NB4 (cell line): ENCODE measurements around the gene ZMAT5.

ENCODE experiments used
- DNase-seq: peaks from one replicate; pipeline ENCODE4 v3.0.0; 2010; ENCODE audit warnings: low read depth
- H3K4me3 ChIP-seq: one replicate; pipeline ENCODE4 v1.5.1; 2011; ENCODE audit warnings: mild to moderate bottlenecking, low read depth, low read length, moderate library complexity
- MAX ChIP-seq: IDR thresholded peaks from 2 replicates; pipeline ENCODE4 v1.6.1; 2011; ENCODE audit warnings: low read depth, low read length
- MYC ChIP-seq: IDR thresholded peaks from 2 replicates; pipeline ENCODE4 v1.6.1; 2011; ENCODE audit warnings: low read depth, low read length
- POLR2A ChIP-seq: IDR thresholded peaks from 2 replicates; pipeline ENCODE4 v1.6.1; 2011; ENCODE audit warnings: mild to moderate bottlenecking; ENCODE audit not compliant: insufficient read length; ENCODE audit errors: extremely low read depth
- TF ChIP-seq, protein P1 (sequence below): IDR thresholded peaks from one replicate; pipeline ENCODE4 v1.5.1; 2012; ENCODE audit warnings: low read depth, low read length

The ZMAT5 gene

DNA sequence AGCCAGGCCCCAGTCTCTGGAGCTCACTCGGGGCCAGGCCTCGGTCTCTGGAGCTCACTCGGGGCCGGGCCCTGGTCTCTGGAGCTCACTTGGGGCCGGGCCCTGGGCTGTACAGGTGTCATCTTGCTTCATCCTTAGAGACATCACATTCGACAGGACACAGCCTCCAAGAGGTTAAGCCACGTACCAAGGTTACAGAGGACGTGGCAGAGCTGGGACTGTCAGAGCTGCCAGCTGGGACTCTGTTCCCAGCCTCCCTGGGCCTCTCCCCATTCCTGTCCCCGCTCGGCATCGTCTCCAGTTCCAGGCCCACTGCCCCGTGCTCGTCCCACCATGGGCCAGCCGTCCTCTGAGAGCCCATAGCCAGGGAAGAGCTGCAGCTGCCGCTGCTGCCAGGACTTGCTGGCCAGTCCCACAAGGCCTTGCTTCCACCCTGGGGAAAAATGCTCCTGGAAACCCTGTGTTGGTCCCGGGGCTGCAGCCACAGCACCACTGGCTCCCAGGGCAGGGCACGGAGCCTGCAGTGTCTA is 27.4 kb downstream of the ZMAT5 start:
- no peak for DNase-seq
- TF ChIP-seq POLR2A (no peak), MAX (no peak), MYC (no peak)
- TF ChIP-seq, protein P1, sequence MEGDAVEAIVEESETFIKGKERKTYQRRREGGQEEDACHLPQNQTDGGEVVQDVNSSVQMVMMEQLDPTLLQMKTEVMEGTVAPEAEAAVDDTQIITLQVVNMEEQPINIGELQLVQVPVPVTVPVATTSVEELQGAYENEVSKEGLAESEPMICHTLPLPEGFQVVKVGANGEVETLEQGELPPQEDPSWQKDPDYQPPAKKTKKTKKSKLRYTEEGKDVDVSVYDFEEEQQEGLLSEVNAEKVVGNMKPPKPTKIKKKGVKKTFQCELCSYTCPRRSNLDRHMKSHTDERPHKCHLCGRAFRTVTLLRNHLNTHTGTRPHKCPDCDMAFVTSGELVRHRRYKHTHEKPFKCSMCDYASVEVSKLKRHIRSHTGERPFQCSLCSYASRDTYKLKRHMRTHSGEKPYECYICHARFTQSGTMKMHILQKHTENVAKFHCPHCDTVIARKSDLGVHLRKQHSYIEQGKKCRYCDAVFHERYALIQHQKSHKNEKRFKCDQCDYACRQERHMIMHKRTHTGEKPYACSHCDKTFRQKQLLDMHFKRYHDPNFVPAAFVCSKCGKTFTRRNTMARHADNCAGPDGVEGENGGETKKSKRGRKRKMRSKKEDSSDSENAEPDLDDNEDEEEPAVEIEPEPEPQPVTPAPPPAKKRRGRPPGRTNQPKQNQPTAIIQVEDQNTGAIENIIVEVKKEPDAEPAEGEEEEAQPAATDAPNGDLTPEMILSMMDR, result no peak
- no peak overlapping the region for H3K4me3 ChIP-seq

- no peak overlapping the region for H3K4me3 ChIP-seq
- TF ChIP-seq MYC, result no peak
- TF ChIP-seq, protein P1, result no peak
- no peak for TF ChIP-seq POLR2A
- TF ChIP-seq MAX, result no peak
- no peak for DNase-seq
These were observed 28.5 kb downstream of the ZMAT5 start for GRCh38 chr22:29738118-29738815.

DNA sequence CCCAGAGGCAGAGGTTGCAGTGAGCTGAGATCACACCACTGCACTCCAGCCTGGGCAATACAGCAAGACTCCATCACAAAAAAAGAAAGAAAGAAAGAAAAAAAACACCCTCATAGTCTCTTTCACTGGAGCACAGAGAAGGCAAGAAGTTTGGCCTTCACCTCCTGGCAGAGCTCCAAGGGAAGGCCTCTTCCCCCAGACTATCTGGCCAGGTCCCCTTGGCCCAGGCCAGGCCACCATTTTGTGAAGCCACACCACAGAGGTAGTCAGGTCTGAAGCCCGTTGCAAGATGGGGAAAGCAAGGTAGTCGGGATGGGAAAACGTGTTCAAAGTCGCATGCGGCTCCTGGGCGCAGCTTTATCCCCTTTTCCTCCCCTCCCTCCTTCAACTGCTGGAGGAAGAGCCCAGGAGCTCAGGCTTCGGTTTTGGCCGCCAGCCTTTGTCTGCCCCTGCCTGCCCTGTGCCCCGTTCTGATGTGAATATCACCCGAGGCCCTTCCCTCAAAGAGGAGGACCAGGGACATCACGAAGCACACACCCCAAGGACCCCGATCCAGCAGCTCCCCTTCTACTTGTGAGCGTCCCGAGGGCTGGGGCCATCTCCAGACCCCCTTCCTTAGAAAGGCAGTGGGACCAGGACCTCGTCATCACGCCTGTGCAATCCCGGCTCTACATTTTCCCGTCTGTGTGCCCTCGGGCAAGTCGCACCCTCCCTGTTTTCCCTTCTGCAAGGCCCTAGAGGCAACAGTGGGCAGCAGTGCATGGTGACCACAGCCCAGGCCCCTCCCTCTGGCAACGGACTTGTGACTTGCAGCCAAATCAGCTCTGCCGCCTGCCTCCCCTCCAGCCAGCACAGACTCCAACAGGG is 29.3 kb downstream of the ZMAT5 start:
- DNase-seq, result no peak
- no peak for TF ChIP-seq POLR2A
- TF ChIP-seq MYC, result no peak
- TF ChIP-seq, protein P1, result no peak
- TF ChIP-seq MAX, result no peak
- no peak overlapping the region for H3K4me3 ChIP-seq

GRCh38 chr22:29735416-29735815 is 31.4 kb downstream of the ZMAT5 start:
- no peak for TF ChIP-seq POLR2A
- no peak for TF ChIP-seq MAX
- TF ChIP-seq, protein P1, result no peak
- no peak for TF ChIP-seq MYC
- no peak for DNase-seq
- H3K4me3 ChIP-seq, result no peak overlapping the region

GRCh38 chr22:29734838-29735237 is 32.0 kb downstream of the ZMAT5 start:
- no peak overlapping the region for H3K4me3 ChIP-seq
- DNase-seq, result no peak
- TF ChIP-seq MAX (no peak), POLR2A (no peak), MYC (no peak)
- TF ChIP-seq, protein P1, result no peak
